Amniotic stem cell (primary cell): ENCODE results near the gene DDX18.

ENCODE experiments used
- DNase-seq: peaks from one replicate; lab custom pipeline; 2025; lab: John Stamatoyannopoulos, UW

DDX18 gene

DNA sequence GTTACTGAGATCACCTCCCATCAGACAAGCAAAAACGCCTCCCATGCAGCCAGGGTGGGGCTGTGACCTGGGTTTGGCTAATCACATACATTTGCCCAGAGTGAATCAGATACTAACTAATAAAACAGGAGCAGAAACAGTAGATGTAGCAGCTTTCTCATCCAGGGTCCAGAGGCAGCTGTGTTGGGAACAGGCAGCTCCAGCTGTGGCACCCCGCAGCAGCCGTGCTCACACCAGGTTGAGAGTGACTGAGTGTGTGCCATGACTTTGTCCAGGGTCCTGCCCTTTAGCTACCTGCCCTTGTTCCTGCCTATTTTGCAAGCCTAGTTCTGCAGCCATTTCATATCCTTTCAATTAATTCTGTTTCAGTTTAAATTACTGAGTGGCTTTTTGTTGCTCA lies 20.5 kb downstream of the DDX18 start:
- no peak for DNase-seq

DNA sequence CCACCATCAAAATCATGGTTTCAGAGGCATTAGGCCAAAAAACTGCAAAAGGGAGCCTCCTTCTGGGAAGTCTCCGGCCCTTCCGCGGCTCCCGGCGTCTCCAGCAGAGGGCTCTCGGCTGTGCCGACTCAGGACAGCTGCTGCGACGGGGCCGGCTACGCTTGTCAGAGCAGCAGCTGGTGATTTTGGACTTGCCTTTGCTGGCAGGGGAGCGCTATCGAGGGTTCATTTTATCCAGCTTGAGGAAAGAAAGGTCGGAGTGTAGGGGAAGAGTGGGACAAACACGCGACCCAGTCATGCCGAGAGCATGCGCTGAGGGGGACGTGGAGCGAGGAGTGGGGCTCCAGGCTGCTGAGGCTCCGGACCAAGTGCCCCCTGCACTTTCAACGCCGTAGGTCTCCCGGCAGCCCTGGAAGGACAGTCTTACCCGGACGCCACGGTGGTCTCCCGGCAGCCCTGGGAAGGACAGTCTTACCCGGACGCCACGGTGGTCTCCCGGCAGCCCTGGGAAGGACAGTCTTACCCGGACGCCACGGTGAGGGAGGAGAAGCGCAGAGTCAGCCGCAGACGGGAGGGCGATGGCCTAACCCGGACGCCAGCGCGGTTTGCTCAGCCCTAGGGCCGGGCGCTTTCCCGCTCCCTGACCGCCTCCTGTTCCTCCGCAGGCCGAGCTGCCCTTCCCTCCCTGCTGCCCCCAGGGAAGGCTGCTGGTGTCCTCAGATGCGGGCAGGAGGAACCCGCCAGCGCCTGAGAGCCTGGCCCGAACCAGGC lies 21.7 kb downstream of the DDX18 start:
- DNase-seq: peak; percentile 74

DNA sequence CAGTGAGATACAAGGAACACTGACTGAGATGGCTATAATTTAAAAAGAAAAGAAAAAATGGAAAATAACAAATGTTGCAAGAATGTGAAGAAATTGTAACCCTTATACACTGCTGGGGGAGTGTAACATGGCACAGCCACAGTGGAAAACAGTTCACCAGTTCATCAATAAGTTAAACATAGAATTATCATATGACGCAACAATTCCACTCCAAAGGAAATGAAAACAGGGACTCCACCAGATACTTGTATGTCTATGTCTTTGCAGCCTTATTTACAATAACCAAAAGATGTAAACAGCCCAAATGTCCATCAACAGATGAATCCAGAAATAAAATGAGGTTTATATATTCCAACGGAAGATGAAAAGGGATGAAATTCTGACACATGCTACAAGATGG lies 30.8 kb downstream of the DDX18 start:
- no peak for DNase-seq

DNA sequence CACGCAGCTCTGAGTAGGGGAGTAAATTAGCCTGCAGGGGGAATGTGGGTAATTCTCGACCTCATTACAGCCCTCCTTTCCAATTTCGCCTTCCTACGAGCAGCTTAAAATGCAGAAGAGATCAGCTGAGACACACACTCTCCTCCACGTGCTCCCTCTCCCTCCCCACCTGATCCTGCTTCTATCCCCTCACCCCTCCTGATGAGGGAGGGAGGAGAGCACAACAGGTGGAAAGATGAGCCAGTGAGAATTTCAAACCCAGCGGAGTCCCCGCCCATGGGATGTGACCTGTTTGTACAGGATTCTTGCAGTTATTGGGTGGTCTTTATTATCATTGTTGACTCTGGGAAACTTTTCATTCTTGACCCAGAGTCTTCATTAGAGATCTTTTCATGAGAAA lies 35.5 kb downstream of the DDX18 start:
- DNase-seq: no peak

DNA sequence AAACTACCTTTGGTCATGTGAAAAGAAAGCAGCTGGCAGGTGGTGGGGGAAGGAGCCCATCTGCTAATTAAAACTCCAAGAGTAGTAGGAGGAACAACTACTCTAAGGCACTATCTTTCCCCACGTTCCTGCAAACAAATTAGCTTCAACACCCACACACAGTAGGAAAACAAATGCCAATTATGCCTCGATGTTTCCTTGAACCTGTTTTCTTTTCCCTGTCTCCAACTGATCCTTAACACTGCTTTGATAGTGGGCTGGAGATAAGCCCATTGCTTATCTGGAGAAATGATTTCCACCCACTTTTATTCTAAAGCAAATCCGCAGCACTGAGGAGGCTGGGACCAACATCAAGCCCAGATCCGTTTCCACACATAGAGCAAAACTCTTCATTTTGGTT lies 36.0 kb downstream of the DDX18 start:
- DNase-seq: no peak

DNA sequence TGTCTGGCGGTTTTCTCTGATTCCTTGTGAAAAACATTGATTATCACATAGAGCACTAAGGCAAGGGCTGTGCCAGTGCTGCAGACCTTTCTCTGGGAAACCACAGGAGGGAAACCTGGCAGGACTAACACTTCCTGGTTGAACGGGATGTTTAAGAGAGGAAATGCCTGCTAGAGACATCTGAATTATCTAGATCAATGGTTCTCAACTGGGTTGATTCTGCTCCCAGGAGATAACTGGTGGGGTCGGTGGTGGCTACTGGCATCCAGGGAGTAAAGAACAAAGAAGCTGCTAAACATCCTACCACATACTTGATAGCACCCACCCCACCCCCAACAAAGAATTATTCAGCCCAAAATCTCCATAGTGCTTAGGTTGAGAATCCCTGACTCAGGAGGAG lies 37.5 kb downstream of the DDX18 start:
- DNase-seq: no peak

DNA sequence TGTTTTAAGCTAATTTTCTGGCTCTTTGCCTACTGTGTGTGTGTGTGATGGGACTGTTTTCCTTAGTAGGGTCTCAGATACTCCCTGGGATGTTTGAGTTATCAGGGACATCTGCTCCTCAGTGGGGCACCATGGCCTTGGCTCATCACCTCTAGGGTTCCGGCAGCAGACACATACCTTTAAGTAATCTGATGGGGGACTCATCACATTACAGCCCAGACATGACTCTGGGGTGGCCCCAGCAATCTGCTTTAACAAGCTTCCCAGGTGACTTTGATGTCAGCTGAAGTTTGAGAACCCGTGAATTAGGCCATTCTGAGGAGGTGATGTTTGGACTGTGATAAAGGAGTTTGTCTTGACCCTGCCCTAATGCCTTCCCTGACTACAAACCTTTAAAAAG lies 38.8 kb downstream of the DDX18 start:
- DNase-seq: no peak

DNA sequence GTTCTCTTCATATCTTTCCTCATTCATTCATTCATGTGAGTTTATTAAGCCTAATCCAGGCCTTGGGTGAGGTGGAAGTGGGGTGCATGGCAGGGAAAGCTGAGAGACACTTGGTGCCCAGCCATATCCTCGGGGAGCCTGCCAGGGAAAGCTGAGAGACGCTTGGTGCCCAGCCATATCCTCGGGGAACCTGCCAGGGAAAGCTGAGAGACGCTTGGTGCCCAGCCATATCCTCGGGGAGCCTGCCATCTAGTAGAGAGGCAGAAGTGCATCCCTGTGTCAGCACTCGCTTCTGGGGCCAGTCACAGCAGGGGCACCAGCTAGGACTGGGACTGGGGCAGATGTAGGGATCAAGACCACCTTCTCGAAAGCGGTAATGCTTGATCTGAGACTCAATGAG lies 39.4 kb downstream of the DDX18 start:
- no peak for DNase-seq

DNA sequence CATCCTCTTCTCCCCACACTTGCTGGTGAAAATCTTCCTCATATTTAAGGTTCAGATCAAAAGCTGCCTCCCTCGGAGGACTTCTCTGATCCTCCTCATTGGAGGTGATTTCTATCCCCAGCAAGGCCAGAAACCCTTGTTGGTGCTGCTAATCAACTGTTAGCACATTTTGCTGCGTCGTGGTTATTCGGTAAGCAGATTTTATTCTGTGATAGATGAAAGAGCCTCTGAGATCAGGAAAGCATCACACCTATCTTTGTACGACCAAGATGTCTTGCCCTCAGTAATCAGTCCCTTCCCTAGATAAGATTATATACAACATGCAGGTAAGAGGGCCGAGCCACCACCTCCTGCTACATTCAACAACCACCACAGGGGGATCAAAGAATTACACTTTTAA lies 40.1 kb downstream of the DDX18 start:
- DNase-seq: no peak

DNA sequence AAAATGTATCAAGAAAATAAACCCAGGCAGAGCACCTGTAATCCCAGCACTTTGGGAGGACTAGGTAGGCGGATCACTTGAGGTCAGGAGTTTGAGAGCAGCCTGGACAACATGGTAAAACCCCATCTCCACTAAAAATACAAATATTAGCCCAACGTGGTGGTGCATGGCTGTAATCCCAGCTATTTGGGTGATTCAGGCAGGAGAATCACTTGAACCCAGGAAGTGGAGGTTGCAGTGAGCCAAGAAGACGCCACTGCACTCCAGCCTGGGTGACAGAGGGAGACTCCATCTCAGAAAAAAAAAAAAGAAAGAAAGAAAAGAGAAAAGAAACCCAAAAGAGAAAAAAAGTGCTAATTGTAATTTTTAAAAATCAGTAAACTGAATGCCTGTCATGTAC lies 41.4 kb downstream of the DDX18 start:
- DNase-seq: no peak

DNA sequence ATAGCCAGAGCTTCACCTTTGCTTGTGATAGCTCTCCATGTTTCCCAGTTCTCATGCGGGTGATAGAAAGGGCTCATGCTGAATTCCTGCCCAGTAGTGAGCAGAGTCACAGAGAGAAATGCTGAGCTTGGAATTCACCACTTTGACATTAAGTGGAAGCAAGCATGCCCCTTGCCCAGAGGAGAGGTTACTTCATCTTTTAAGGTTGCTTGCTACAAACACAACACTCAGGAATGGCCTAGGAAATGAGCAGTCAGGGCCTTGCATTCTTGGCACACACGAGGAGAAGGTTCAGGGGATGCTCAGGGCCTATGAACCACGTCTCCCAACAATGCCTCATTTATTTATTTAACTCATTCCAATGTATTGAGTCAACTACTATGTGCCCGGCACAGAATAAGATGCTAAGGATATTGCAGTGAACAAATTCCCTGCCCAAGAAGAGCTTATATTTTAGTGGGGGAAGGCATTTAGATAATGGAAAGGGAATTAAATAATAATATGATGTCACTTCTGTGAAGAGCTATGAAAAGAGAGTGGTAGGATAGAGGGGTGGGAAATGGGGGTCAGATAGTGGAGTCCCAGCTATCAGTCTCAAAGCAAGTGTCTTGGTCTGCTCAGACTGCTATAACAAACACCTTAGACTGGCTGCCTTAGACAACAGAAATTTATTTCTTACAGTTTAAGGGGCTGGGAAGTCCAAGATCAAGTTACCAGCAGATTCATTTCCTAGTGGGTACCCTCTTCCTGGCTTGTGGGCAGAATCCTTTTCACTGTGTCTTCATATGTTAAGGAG lies 42.1 kb downstream of the DDX18 start:
- DNase-seq: peak; percentile 57

DNA sequence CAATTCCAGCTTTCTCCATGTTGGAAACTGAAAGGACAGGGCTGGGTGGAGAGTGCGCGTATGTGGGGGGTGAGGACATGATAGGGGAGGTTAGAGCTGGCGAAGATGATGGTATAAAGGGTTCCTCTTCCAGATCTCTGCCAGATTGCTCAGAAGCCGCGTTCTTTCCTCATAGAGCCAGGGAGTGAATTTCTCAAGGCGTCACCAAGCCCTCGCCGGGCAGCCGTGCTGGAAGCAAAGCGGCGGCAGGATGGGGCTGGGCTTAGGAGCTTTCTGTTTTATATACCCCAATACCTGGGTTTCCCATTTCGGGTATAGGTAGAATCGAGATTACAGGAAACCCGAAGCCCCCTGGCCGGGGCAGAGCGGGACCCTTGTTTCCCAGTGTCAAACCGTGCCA lies 43.8 kb downstream of the DDX18 start:
- DNase-seq: no peak

DNA sequence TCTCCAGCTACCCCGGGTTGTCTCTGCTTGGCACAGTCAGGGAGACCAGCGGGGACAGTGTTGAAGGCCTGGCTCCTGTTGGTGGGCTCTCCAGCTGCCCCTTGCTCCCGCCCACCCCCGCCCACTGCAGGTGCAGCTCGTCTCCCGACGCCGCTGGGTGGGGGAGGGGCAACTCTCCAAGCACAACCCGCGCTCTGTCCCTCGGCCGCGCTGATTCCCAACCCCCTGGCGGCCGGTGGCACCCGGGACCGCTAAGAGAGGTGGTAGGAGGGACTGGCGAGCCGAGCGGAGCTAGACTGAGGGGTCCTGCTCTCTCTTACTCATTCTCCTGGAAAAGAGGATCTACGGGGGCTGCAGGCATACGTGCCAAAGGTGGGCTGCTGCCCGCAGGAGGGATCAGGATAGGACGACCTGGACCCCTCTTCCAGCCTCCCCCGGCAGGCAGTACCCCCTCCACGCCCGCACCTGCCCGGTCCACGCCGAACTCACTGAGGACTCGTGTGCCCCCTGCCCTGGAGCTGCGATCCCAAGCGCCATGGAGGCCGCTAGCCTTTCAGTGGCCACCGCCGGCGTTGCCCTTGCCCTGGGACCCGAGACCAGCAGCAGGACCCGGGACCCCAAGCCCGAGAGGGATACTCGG lies 44.5 kb downstream of the DDX18 start:
- no peak for DNase-seq

DNA sequence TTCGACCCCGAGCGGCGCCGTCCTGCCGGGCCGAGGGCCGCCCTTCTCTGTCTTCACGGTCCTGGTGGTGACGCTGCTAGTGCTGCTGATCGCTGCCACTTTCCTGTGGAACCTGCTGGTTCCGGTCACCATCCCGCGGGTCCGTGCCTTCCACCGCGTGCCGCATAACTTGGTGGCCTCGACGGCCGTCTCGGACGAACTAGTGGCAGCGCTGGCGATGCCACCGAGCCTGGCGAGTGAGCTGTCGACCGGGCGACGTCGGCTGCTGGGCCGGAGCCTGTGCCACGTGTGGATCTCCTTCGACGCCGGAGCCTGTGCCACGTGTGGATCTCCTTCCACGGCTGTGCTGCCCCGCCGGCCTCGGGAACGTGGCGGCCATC lies 45.0 kb downstream of the DDX18 start:
- DNase-seq: no peak

DNA sequence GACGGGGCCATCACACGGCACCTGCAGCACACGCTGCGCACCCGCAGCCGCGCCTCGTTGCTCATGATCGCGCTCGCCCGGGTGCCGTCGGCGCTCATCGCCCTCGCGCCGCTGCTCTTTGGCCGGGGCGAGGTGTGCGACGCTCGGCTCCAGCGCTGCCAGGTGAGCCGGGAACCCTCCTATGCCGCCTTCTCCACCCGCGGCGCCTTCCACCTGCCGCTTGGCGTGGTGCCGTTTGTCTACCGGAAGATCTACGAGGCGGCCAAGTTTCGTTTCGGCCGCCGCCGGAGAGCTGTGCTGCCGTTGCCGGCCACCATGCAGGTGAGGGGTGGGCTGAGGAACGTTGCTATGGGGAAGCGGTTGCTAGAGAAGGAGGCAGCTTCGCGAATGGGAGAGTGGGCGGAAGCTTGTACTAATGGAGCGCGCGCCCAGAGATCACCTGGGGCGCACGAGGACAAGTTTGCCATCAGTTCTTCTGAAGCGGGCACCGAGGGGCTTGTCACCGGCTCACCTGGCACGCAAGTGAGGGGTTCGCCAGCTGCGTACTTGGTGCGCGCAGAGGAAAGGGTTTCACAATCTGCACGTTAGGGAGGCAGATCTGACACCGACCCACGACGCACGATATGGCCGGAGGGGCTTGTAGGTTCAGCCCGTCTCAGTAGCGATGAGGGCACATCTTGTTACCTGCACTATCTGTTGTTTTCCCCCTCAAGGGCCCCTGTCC lies 45.6 kb downstream of the DDX18 start:
- no peak for DNase-seq

DNA sequence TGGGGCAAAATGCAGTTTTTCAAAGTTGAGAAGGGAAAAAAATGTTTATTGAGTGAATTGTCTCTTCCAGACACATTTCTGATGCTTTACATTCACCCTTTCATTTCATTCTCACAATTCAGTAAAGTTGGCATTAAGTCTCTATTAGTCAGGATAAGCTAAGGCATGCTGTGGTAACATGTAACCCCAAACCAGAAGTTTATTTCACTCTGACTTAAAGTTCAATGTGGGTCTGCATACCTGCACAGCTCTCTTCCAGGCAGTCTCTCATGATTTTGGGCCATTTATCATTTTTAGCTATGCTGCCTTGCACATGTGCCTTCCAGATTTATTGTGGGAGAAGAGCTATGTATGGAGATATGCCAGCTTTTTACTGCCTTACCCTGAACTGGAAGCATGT lies 48.0 kb downstream of the DDX18 start:
- DNase-seq: no peak

DNA sequence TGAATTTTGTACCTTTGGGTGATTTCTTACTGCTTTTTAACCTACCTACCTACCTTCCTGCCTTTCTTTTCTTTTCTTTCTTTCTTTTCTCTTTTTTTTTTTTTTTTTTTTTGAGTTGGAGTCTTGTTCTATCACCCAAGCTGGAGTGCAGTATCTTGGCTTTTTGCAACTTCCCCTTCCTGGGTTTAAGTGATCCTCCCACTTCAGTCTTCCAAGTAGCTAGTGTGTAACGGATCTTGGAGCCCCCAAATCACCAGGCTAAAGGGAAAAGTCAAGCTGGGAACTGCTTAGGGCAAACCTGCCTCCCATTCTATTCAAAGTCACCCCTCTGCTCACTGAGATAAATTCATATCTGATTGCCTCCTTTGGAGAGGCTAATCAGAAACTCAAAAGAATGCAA lies 61.3 kb downstream of the DDX18 start:
- DNase-seq: no peak

DNA sequence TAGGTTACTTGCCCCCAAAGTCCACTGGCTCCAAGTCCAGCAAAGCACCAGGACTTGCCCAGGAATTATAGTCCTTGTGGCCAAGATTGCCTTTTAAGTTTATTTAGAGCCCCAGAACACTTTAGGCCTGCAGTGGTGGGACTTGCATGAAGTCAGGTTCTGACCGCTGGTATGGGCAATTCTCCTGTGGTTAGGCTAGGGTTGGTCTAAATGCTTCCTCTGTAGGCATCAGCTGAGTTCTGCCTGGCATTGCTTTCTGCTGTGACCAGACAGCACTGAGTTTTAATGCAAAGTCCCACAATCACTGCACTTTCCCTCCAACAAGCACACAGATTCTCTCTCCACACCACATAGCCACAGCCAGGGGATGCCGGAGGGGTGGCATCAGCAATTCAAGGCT lies 64.5 kb downstream of the DDX18 start:
- no peak for DNase-seq
